Stimulated activated CD4-positive, alpha-beta T cell treated with anti-CD3 and anti-CD28 coated beads, TNF-alpha, amount 100 ng/mL, for 4 hours (primary cell): ENCODE data around the gene RCAN2.

ENCODE experiments used
- DNase-seq, 3 experiments: peaks; one replicate each; pipeline ENCODE4 v3.0.0-alpha.2; 2020; ENCODE audit warnings: low read depth in 3 of 3

RCAN2 gene

GRCh38 chr6:46258249-46258648 is 233.0 kb downstream of the RCAN2 start:
- DNase-seq = no peak

GRCh38 chr6:46255528-46255927 is 235.7 kb downstream of the RCAN2 start:
- DNase-seq = no peak

GRCh38 chr6:46254946-46255345 is 236.3 kb downstream of the RCAN2 start:
- no peak for DNase-seq

- DNase-seq = no peak
Measured at GRCh38 chr6:46254331-46254730, 236.9 kb downstream of the RCAN2 start.

GRCh38 chr6:46251583-46252339 is 239.5 kb downstream of the RCAN2 start:
- DNase-seq = no peak

GRCh38 chr6:46248143-46248542 is 243.1 kb downstream of the RCAN2 start:
- no peak for DNase-seq

- no peak for DNase-seq
Measured at GRCh38 chr6:46246727-46247126, 244.5 kb downstream of the RCAN2 start.

- no peak for DNase-seq
Measured at GRCh38 chr6:46246081-46246480, 245.2 kb downstream of the RCAN2 start.

GRCh38 chr6:46244670-46245069 is 246.6 kb downstream of the RCAN2 start:
- no peak for DNase-seq

GRCh38 chr6:46243754-46244153 is 247.5 kb downstream of the RCAN2 start:
- DNase-seq = no peak

- no peak for DNase-seq
Measured at GRCh38 chr6:46242921-46243320, 248.3 kb downstream of the RCAN2 start.

- no peak for DNase-seq
Measured at GRCh38 chr6:46240866-46241565, 250.2 kb downstream of the RCAN2 start.

GRCh38 chr6:46236752-46237151 is 254.5 kb downstream of the RCAN2 start:
- no peak for DNase-seq

- no peak for DNase-seq
Measured at GRCh38 chr6:46235242-46235641, 256.0 kb downstream of the RCAN2 start.

- no peak for DNase-seq
Measured at GRCh38 chr6:46234700-46235099, 256.5 kb downstream of the RCAN2 start.

- no peak for DNase-seq
Measured at GRCh38 chr6:46234156-46234556, 257.1 kb downstream of the RCAN2 start.

- DNase-seq = no peak
Measured at GRCh38 chr6:46233129-46233528, 258.1 kb downstream of the RCAN2 start.

- DNase-seq = no peak
Measured at GRCh38 chr6:46222286-46222685, 269.0 kb downstream of the RCAN2 start.

GRCh38 chr6:46221222-46221793 is 269.9 kb downstream of the RCAN2 start:
- no peak for DNase-seq

- DNase-seq = no peak
Measured at GRCh38 chr6:46220352-46221221, 270.7 kb downstream of the RCAN2 start.

- DNase-seq = no peak
Measured at GRCh38 chr6:46219661-46220060, 271.6 kb downstream of the RCAN2 start.

- no peak for DNase-seq
Measured at GRCh38 chr6:46218457-46218856, 272.8 kb downstream of the RCAN2 start.
